ENCODE data around the gene FGF14. TPM values are rescaled to one million over a fixed set of nuclear protein-coding genes. Genes with fewer than 3 reads are reported as not detected.

Gene FGF14
- total and polyA plus RNA-seq, 2 of the 4 experiments (the other 2 are of a cell fraction), result under 0.01 TPM; not detected in 1

DNA sequence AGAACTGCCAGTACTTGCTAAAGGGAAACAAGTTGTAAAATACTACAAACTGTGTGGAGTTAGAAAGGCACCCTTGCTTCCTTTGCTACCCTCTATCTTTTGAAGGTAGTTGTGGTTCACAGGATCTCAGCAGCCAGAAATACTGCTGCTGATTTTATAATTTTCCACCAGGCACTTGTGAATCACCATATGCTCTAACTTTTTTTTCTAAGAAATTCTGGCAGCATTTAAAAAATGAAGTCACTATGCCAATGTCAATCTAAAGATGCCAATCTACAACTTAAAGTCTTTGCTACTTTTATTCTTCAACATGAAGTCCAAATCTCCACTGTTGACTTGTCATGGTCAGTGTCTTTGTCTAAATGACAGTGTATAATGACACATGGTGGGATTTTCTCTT, 621.6 kb downstream of the FGF14 start:
- Histone ChIP-seq H3K36me3 (ENCODE audit: control insufficient read depth, insufficient read depth, low read length) (no peaks in the 10 kb centered on the region), H4K20me1 (ENCODE audit: insufficient read depth, low read length) (no peaks in the 10 kb centered on the region), H3K18ac (ENCODE audit: low read depth, low read length) (no peak overlapping the region), H3K4me3 (ENCODE audit: insufficient read depth, low read depth, low read length) (no peak overlapping the region), H3K56ac (ENCODE audit: extremely low read depth, insufficient read depth, low read length) (no peak overlapping the region), H2BK120ac (ENCODE audit: low read depth, low read length) (no peak overlapping the region), H2BK15ac (ENCODE audit: low read depth, low read length) (no peak overlapping the region), H3K14ac (replicated peaks; ENCODE audit: low read depth, low read length) (no peak overlapping the region), H4K8ac (ENCODE audit: low read depth in 2 of 2, low read length in 2 of 2) (no peak overlapping the region), H4K91ac (ENCODE audit: insufficient read depth, low read depth, low read length) (no peak overlapping the region), H2AFZ (replicated peaks; ENCODE audit: low read length, poor library complexity) (no peak overlapping the region), H3K27ac (ENCODE audit: insufficient read depth, low read length) (no peak overlapping the region), H3K9me1 (ENCODE audit: insufficient read depth, low read length) (no peaks in the 10 kb centered on the region), H3K9me3 (ENCODE audit: control insufficient read depth, insufficient read depth, low read length) (no peaks in the 10 kb centered on the region), H2BK20ac (ENCODE audit: low read depth, low read length) (no peak overlapping the region), H3K27me3 (ENCODE audit: control insufficient read depth, insufficient read depth, low read length) (no peaks in the 10 kb centered on the region; the same call in 1 of the 2 replicates), H3K23ac (ENCODE audit: low read depth, low read length) (no peak overlapping the region), H3K9ac (ENCODE audit: low read depth, low read length) (no peak overlapping the region), H3K4ac (ENCODE audit: low read depth, low read length) (no peak overlapping the region), H3K79me1 (ENCODE audit: low read depth in 1 of 2, low read length in 2 of 2) (no peaks in the 10 kb centered on the region), H3K4me1 (ENCODE audit: control insufficient read depth, insufficient read depth, low read length) (no peaks in the 10 kb centered on the region), H3K4me2 (ENCODE audit: low read depth, low read length) (no peak overlapping the region), H2AK5ac (ENCODE audit: low read depth, low read length) (no peak overlapping the region), H4K5ac (ENCODE audit: low read depth, low read length) (no peak overlapping the region), H2AK9ac (replicated peaks; ENCODE audit: low read depth, low read length, poor library complexity) (no peak overlapping the region), H2BK5ac (ENCODE audit: low read depth, low read length, poor library complexity, severe bottlenecking) (no peak overlapping the region)
- BruUV-seq (replicated peaks), result no TSS peak
- dilution Hi-C loops (cut with HindIII; ENCODE audit: low sequenced_read_pairs, unreplicated experiment) (no loop called here), in situ Hi-C loops (cut with MboI; ENCODE audit: low sequenced_read_pairs) (no loop called here), intact Hi-C loops (cut with micrococcal nuclease) (no loop called here)
- ChIA-PET POLR2A (ENCODE audit: unreplicated experiment) (no interaction called here), CTCF (no interaction called here)
- TF ChIP-seq SMC3 (IDR thresholded peaks at IDR 0.05; ENCODE audit: low read depth, low read length) (no peak), RAD21 (IDR thresholded peaks at IDR 0.05; ENCODE audit: low read length) (no peak), RCOR1 (IDR thresholded peaks at IDR 0.05; ENCODE audit: insufficient replicate concordance, low read length) (no peak), BHLHE40 (IDR thresholded peaks at IDR 0.05; ENCODE audit: low read depth, low read length) (no peak), CHD1 (IDR thresholded peaks at IDR 0.05; ENCODE audit: low read depth, low read length) (no peak)
- TF ChIP-seq, protein P1, sequence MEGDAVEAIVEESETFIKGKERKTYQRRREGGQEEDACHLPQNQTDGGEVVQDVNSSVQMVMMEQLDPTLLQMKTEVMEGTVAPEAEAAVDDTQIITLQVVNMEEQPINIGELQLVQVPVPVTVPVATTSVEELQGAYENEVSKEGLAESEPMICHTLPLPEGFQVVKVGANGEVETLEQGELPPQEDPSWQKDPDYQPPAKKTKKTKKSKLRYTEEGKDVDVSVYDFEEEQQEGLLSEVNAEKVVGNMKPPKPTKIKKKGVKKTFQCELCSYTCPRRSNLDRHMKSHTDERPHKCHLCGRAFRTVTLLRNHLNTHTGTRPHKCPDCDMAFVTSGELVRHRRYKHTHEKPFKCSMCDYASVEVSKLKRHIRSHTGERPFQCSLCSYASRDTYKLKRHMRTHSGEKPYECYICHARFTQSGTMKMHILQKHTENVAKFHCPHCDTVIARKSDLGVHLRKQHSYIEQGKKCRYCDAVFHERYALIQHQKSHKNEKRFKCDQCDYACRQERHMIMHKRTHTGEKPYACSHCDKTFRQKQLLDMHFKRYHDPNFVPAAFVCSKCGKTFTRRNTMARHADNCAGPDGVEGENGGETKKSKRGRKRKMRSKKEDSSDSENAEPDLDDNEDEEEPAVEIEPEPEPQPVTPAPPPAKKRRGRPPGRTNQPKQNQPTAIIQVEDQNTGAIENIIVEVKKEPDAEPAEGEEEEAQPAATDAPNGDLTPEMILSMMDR (conservative IDR thresholded peaks at IDR 0.05; ENCODE audit: low read depth, low read length), result no peak
- DNase-seq, result no peak
- no peak for ATAC-seq (ENCODE audit: low read depth)

All from IMR-90 (cell line).